Tibial artery (tissue), 4 donors: ENCODE data around the gene ENDOV.

Experiments used
- DNase-seq, 2 donors: peaks; one replicate each; pipeline ENCODE4 v3.0.0-alpha.2; 2019
- H3K27ac ChIP-seq, 2 donors: fragments of 200-600 bp; sonication (generic) in 1 of 2; 1 replicate in 1 of 2; 2 replicates in 1 of 2; pipeline ENCODE4 v1.5.1; 2018 to 2019; ENCODE audit warnings: mild to moderate bottlenecking in 1 of 2
- H3K27me3 ChIP-seq, 2 donors: fragments of 200-600 bp; sonication (generic) in 1 of 2; one replicate each; pipeline versions ENCODE4 v1.5.1 to v1.6.0; 2016 to 2019
- H3K36me3 ChIP-seq, 3 donors: fragments of 200-600 bp; sonication (generic) in 2 of 3; one replicate each; pipeline ENCODE4 v1.5.1; 2016 to 2019; ENCODE audit warnings: mild to moderate bottlenecking in 2 of 3
- H3K4me1 ChIP-seq, 4 donors: fragments of 200-600 bp; sonication (generic) in 2 of 4; 1 replicate in 3 of 4; 2 replicates in 1 of 4; pipeline ENCODE4 v1.5.1; 2016 to 2019
- H3K4me3 ChIP-seq, 2 donors: fragments of 200-600 bp; sonication (generic) in 1 of 2; 1 replicate in 1 of 2; 2 replicates in 1 of 2; pipeline ENCODE4 v1.5.1; 2018 to 2019; ENCODE audit warnings: mild to moderate bottlenecking in 2 of 2
- H3K9me3 ChIP-seq, 3 donors: fragments of 200-600 bp; sonication (generic) in 1 of 3; one replicate each; pipeline ENCODE4 v1.5.1; 2016 to 2019
- intact Hi-C: fragments of 100-400 bp; cut with DNase I; formaldehyde crosslinking; loops from one replicate; pipeline ENCODE4 v1.15.0; 2023; ENCODE audit warnings: low total_unique reads
- TF ChIP-seq, protein P1 (sequence below), 2 experiments: fragments of 200-600 bp in 1 of 2; fragments of 450-650 bp in 1 of 2; IDR thresholded peaks; one replicate each; pipeline ENCODE4 v1.5.1; 2017 to 2019; ENCODE audit warnings: antibody characterized with exemption in 2 of 2, mild to moderate bottlenecking in 1 of 2, moderate library complexity in 1 of 2

Gene ENDOV

DNA sequence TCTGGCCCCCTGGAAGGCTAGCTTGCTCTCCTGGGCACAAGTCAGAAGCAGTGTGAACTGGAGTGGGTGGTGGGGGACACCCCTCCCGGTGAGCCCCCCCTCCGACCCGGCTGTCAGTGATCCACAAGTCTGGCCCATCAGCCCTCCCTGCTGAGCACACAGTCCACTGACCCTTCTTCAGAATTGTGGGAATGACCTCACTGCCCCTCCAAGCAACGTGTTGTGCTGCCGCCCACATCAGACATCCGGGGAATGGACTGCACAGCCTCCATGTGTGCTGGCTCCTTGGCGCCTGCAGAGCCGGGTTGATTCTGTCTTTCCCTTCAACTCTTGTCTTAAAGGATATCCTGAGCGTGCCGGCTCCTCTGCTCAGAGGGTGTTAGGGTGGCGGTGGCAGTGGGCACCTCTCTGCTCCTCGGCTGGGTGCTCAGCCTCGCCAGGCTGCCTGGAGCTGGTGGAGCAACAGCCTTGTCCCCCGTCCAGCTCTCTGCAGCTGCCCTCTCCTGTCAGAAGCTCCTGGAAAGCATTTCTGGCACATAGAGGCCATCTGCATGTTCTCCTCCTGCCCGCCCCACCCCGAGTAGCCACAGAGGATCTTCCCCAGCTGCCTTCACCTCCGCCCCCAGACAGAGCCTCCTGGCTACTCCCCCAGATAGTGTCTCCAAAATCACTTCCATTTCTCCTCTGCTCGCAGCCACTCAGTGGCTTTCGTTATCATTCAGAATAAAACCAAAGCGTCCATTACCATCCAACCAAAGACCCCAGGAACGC lies 41.7 kb downstream of the ENDOV start:
- Histone ChIP-seq H3K27ac (peak overlapping the region in 1 of 2 donors; percentile 99), H3K4me3 (no peak overlapping the region), H3K36me3 (no peaks in the 10 kb centered on the region), H3K27me3 (no peaks in the 10 kb centered on the region), H3K4me1 (peaks cover 5 to 21% (median 19%) of the 10 kb centered on the region in 4 donors), H3K9me3 (no peaks in the 10 kb centered on the region)
- no peak for DNase-seq
- intact Hi-C loops: no loop called here
- TF ChIP-seq, protein P1, sequence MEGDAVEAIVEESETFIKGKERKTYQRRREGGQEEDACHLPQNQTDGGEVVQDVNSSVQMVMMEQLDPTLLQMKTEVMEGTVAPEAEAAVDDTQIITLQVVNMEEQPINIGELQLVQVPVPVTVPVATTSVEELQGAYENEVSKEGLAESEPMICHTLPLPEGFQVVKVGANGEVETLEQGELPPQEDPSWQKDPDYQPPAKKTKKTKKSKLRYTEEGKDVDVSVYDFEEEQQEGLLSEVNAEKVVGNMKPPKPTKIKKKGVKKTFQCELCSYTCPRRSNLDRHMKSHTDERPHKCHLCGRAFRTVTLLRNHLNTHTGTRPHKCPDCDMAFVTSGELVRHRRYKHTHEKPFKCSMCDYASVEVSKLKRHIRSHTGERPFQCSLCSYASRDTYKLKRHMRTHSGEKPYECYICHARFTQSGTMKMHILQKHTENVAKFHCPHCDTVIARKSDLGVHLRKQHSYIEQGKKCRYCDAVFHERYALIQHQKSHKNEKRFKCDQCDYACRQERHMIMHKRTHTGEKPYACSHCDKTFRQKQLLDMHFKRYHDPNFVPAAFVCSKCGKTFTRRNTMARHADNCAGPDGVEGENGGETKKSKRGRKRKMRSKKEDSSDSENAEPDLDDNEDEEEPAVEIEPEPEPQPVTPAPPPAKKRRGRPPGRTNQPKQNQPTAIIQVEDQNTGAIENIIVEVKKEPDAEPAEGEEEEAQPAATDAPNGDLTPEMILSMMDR (IDR thresholded peaks at IDR 0.05): no peak

DNA sequence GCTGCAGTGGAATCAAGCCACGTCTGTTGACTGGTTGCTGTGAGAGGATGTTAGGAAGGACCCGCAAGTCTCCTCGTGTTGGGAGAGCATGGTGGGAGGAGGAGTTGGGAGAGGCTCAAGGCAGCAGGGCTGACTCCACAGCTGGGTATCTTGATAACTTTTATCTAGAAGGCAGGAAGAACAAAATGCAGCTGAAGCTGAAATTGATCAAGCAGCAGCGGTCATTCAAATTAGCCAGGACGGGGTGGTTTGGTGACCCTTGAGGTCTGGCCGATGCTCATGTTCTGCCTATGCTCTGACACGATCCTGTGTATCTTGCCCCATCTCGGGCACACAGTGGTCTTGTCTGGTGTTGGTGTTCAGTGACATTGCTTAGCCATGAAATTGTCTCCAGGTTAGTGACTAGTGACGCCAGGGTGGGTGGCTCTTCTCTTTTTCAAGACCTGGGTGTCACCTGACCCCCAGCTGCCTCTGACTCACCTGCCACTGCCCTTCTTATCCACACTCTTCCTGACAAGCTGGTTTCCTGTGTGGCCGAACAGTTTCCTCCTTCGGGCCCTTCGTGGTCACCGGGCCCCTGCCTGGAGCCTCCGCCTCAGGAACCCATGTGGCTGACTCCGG lies 42.4 kb downstream of the ENDOV start:
- peaks cover 5 to 21% (median 19%) of the 10 kb centered on the region in 4 donors for H3K4me1 ChIP-seq
- no peak for DNase-seq
- H3K4me3 ChIP-seq: no peak overlapping the region
- H3K36me3 ChIP-seq: no peaks in the 10 kb centered on the region
- no peaks in the 10 kb centered on the region for H3K27me3 ChIP-seq
- H3K27ac ChIP-seq: no peak overlapping the region
- intact Hi-C loops: no loop called here
- no peaks in the 10 kb centered on the region for H3K9me3 ChIP-seq
- TF ChIP-seq, protein P1 (IDR thresholded peaks at IDR 0.05): no peak

DNA sequence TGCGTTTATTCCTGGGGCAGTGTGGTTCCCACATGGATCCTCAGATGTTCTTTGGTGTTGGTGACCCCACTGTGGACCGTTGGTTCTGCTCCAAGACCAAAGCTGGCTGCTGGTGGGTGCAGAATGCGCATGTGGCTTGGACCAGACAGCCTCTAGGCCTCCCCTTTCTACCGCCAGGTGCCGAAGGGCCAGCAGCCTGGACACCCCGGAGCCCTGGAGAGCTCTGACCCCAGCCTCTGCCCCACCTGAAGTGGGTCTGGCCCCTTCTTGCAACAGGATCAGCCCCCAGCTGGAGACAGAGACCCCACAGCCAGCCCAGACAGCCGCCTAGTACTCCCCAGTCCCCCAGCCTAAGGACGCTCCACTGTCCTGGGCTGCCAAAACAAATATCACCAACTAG lies 43.0 kb downstream of the ENDOV start:
- intact Hi-C loops: no loop called here
- Histone ChIP-seq H3K9me3 (no peaks in the 10 kb centered on the region), H3K27ac (no peak overlapping the region), H3K4me3 (no peak overlapping the region), H3K27me3 (no peaks in the 10 kb centered on the region), H3K4me1 (peaks cover 5 to 21% (median 19%) of the 10 kb centered on the region in 4 donors), H3K36me3 (no peaks in the 10 kb centered on the region)
- TF ChIP-seq, protein P1 (IDR thresholded peaks at IDR 0.05): no peak
- no peak for DNase-seq

DNA sequence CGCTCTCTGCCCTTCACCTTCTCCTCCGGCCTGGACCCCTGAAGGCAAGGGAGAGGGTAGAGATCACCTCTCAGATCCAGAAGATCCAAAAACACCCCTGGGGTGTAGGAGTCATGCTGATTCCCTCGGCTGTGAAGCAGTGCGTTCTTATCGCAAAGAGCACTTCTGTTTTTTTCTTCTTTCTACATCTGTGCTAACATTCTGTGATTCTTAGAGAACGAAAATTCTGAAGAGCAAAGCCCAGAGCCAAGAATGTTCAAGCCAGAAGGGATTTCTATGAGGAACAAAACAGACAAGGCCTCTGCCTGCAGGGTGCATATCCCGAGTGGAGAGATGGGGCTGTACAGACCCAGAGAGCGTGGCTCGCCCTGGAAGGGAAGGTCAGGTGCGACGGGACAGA lies 44.3 kb downstream of the ENDOV start:
- intact Hi-C loops: no loop called here
- Histone ChIP-seq H3K36me3 (no peaks in the 10 kb centered on the region), H3K4me3 (no peak overlapping the region), H3K4me1 (peaks cover 5 to 14% (median 13%) of the 10 kb centered on the region in 4 donors), H3K27ac (no peak overlapping the region), H3K9me3 (no peaks in the 10 kb centered on the region), H3K27me3 (no peaks in the 10 kb centered on the region)
- TF ChIP-seq, protein P1 (IDR thresholded peaks at IDR 0.05): no peak
- DNase-seq: no peak

DNA sequence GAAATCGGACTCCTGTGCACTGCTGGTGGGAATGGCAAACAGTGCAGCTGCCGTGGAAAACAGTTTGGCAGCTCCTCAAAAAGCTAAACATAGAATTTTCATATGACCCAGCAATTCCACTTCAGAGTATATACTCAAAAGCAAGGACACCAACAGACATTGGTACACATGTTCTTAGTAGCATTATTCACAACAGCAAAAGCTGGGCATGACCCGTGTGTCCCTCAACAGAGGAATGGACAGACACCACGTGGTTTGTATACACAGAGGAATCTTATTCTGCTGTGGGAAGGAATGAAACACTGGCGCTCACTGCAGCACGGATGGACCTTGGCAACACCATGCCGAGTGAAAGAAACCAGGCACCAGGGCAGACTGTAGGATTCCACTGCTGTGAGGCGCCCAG lies 45.5 kb downstream of the ENDOV start:
- peaks cover 0 to 12% of the 10 kb centered on the region in 2 donors for H3K27me3 ChIP-seq
- H3K36me3 ChIP-seq: no peaks in the 10 kb centered on the region
- H3K4me3 ChIP-seq: no peak overlapping the region
- H3K9me3 ChIP-seq: no peaks in the 10 kb centered on the region
- H3K4me1 ChIP-seq: peaks cover 0 to 11% (median 11%) of the 10 kb centered on the region in 4 donors
- TF ChIP-seq, protein P1 (IDR thresholded peaks at IDR 0.05): no peak
- no peak overlapping the region for H3K27ac ChIP-seq
- intact Hi-C loops: no loop called here
- no peak for DNase-seq
